GM12872 (cell line): Measurements from ENCODE around the gene ADGRL2.

Experiments
- CTCF ChIP-seq: IDR thresholded peaks from 3 replicates; pipeline ENCODE4 v1.5.1; 2011; ENCODE audit warnings: low read depth, mild to moderate bottlenecking, low read length, moderate library complexity; ENCODE audit not compliant: insufficient read depth

ADGRL2 gene

GRCh38 chr1:81827942-81828341 lies 27.2 kb downstream of the ADGRL2 start:
- no peak for TF ChIP-seq CTCF

DNA sequence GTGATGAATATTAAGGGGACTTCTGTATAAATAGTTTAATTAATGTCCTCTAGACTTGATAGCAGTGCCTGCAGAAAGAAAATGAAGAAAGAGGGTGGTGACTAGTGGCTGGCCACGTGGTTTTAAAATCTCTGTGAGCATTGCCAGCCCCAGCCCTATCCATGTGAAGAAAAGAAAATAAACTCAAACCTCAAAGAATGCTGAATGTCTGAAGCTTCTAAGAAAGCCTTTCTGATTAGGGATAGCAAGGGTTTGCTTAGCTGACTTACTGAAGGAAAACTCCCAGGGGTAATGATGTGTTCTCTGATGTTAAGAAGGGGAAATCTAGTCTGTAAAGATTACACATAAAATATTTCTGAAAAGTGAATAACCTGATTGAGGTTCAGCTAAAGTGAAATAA lies 31.8 kb downstream of the ADGRL2 start:
- no peak for TF ChIP-seq CTCF

DNA sequence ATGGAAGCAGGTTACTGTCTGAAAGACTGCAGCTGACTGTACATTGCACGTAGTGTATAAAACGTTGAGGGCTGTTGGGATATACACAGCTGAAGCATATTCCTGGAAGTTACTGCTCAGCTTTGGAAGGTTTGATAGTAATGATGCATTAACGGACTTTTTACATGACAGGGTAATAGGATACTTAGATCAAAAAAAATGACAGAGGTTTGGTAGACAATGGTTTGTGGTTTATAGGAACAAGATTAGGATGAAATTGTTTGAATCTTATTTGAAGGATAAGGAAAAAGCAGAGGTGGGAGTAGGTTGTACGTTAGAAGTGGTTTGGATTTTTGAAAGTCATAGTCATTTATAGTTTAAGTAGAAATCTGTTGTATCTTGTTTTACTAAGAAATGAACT lies 33.0 kb downstream of the ADGRL2 start:
- TF ChIP-seq CTCF = no peak

DNA sequence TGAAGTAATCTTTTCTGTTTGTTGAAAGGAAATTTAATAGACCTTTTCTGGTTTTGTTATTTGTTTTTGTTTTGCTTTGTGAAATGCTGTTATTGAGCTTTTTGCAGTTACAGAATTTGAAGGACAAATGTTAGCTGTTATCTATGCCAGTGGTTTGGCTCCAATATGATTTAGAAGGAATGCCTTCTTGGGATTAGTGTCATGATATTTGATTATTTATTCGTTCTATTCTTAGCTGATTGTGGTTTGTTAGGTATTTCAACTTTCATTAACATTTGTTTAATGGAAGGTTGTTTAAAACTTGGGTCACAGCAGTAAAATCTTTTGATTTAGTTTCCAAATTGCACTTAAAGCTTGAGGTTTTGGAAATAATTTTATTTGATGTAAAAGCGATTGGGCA lies 33.5 kb downstream of the ADGRL2 start:
- no peak for TF ChIP-seq CTCF

DNA sequence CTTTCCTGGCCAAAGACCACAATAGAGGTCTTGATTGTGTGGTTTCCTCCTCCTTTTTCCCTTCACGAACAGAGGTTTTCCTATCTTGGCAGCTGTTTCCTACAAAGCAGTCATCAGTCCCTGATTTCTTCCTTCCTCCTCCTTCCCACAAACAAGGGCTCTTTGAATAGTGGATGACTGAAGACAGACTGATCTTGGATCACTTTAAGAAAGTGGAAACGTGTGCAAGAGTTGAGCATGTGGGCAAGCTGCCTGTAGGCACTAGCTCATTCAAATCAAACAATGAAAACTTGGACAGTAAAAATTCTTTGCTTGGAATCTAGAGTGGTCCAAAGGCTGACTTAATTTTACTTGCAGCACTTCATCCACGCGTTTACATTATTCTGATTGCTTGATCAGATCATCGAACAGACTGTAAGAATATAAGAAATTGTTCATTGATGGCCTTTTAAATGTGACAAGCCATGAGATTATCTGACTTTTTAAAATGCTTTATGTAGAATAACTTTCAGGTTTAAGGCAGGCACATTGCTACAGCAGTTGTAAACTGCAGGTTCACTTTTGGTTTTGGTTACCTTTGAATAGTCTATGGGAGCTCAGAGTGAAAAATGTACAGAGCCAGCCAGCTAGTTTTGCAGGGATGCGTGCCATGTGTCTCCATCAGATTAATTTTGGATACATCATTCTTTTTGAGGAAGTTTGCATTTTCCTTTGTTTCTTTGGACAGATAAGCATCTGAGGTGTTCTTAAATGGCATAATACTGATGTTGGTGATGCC lies 34.4 kb downstream of the ADGRL2 start:
- TF ChIP-seq CTCF = no peak

GRCh38 chr1:81836007-81836626 lies 35.4 kb downstream of the ADGRL2 start:
- TF ChIP-seq CTCF = no peak

GRCh38 chr1:81838600-81839218 lies 38.0 kb downstream of the ADGRL2 start:
- TF ChIP-seq CTCF = no peak
